HL-60 (cell line): ENCODE data around the gene KLHDC3.

Experiments
- GABPA ChIP-seq: IDR thresholded peaks from 2 replicates; pipeline ENCODE4 v1.6.1; 2012; ENCODE audit warnings: low read depth
- TF ChIP-seq, protein P1 (sequence below): IDR thresholded peaks from 2 replicates; pipeline ENCODE4 v1.6.1; 2012; ENCODE audit warnings: low read depth; ENCODE audit not compliant: insufficient replicate concordance
- TF ChIP-seq, protein P2 (sequence below): IDR thresholded peaks from one replicate; pipeline ENCODE4 v1.5.1; 2011; ENCODE audit warnings: low read length, control low read depth, inconsistent platforms; ENCODE audit not compliant: insufficient read depth

GRCh38 chr6:43047998-43048397 lies 33.9 kb downstream of the KLHDC3 start:
- TF ChIP-seq, protein P1, sequence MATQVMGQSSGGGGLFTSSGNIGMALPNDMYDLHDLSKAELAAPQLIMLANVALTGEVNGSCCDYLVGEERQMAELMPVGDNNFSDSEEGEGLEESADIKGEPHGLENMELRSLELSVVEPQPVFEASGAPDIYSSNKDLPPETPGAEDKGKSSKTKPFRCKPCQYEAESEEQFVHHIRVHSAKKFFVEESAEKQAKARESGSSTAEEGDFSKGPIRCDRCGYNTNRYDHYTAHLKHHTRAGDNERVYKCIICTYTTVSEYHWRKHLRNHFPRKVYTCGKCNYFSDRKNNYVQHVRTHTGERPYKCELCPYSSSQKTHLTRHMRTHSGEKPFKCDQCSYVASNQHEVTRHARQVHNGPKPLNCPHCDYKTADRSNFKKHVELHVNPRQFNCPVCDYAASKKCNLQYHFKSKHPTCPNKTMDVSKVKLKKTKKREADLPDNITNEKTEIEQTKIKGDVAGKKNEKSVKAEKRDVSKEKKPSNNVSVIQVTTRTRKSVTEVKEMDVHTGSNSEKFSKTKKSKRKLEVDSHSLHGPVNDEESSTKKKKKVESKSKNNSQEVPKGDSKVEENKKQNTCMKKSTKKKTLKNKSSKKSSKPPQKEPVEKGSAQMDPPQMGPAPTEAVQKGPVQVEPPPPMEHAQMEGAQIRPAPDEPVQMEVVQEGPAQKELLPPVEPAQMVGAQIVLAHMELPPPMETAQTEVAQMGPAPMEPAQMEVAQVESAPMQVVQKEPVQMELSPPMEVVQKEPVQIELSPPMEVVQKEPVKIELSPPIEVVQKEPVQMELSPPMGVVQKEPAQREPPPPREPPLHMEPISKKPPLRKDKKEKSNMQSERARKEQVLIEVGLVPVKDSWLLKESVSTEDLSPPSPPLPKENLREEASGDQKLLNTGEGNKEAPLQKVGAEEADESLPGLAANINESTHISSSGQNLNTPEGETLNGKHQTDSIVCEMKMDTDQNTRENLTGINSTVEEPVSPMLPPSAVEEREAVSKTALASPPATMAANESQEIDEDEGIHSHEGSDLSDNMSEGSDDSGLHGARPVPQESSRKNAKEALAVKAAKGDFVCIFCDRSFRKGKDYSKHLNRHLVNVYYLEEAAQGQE: no peak
- TF ChIP-seq, protein P2, sequence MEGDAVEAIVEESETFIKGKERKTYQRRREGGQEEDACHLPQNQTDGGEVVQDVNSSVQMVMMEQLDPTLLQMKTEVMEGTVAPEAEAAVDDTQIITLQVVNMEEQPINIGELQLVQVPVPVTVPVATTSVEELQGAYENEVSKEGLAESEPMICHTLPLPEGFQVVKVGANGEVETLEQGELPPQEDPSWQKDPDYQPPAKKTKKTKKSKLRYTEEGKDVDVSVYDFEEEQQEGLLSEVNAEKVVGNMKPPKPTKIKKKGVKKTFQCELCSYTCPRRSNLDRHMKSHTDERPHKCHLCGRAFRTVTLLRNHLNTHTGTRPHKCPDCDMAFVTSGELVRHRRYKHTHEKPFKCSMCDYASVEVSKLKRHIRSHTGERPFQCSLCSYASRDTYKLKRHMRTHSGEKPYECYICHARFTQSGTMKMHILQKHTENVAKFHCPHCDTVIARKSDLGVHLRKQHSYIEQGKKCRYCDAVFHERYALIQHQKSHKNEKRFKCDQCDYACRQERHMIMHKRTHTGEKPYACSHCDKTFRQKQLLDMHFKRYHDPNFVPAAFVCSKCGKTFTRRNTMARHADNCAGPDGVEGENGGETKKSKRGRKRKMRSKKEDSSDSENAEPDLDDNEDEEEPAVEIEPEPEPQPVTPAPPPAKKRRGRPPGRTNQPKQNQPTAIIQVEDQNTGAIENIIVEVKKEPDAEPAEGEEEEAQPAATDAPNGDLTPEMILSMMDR: no peak
- TF ChIP-seq GABPA: no peak
